Uterus (tissue), 2 donors: ENCODE data around the gene C1orf159.

Source experiments
- POLR2A ChIP-seq, 2 donors: fragments of 450-650 bp; IDR thresholded peaks; one replicate each; pipeline ENCODE4 v1.6.1; 2016; ENCODE audit warnings: antibody characterized with exemption in 2 of 2, mild to moderate bottlenecking in 1 of 2, moderate library complexity in 1 of 2
- TF ChIP-seq, protein P1 (sequence below), 4 experiments: fragments of 200-600 bp in 2 of 4; fragments of 450-650 bp in 2 of 4; sonication (generic) in 2 of 4; IDR thresholded peaks; one replicate each; pipeline ENCODE4 v1.5.1; 2016 to 2019; ENCODE audit warnings: antibody characterized with exemption in 4 of 4, mild to moderate bottlenecking in 2 of 4, moderate library complexity in 1 of 4

- TF ChIP-seq, protein P1, sequence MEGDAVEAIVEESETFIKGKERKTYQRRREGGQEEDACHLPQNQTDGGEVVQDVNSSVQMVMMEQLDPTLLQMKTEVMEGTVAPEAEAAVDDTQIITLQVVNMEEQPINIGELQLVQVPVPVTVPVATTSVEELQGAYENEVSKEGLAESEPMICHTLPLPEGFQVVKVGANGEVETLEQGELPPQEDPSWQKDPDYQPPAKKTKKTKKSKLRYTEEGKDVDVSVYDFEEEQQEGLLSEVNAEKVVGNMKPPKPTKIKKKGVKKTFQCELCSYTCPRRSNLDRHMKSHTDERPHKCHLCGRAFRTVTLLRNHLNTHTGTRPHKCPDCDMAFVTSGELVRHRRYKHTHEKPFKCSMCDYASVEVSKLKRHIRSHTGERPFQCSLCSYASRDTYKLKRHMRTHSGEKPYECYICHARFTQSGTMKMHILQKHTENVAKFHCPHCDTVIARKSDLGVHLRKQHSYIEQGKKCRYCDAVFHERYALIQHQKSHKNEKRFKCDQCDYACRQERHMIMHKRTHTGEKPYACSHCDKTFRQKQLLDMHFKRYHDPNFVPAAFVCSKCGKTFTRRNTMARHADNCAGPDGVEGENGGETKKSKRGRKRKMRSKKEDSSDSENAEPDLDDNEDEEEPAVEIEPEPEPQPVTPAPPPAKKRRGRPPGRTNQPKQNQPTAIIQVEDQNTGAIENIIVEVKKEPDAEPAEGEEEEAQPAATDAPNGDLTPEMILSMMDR (IDR thresholded peaks at IDR 0.05): peak in 3 of 4 experiments; percentile 10 to 45 (median 30)
- no peak for TF ChIP-seq POLR2A (IDR thresholded peaks at IDR 0.05)
Observed at GRCh38 chr1:1040004-1040991, 75.6 kb downstream of the C1orf159 start.
